Inferior parietal cortex (tissue), 1 donor: ENCODE measurements around the gene CAPN7.

Experiments used
- DNase-seq: peaks from one replicate; pipeline ENCODE4 v3.0.0-alpha.2; 2016; ENCODE audit errors: extremely low spot score

The CAPN7 gene

DNA sequence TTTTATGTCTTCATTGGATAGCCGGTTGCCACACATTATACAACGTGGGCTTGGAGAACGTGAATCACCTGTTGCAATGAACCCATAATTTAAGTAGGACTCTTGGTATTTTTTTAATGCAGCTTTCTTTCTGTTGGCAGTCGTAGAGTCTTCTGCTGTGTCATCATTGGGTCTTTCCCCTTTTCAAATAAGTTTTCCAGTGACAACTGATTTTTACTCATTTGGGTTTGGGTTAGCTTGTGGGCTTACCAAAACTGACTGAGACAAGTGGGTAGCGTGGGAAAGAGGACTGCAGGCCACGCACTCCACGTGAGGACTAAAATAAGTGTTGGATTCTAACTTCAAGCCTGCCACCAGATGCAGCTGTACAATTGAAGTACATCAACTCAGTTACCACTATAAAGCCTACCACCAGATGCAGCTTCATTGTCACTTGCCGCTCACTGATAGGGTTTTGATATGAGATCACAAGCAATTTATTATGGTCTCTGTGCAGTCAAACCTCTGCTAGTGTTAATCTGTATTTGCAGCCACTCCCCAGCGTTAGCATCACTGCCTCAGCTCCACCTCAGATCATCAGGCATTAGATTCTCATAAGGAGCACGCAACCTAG lies 6.4 kb upstream of the CAPN7 start:
- DNase-seq = no peak

DNA sequence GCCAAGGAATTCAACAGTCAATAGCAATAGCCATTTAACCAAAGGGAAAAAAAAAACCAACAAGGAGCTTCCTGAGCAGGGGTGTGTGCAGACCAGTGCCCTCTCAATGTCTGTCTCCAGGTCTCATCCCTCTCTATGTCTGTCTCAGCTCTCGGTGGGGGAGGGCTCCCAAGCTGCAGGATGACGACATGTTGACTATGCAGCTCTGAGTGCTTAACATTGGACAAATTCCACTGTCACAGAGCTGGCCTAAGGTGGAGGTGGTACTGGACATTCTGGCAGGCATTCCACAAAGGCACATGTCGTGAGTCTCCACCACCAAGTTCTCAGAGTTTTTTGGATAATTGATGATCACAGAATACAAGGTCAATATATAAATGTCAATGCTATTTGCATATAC lies 2.0 kb upstream of the CAPN7 start:
- DNase-seq = no peak

- DNase-seq = no peak
Observed at GRCh38 chr3:15205482-15205933, 538 bp upstream of the CAPN7 start.

DNA sequence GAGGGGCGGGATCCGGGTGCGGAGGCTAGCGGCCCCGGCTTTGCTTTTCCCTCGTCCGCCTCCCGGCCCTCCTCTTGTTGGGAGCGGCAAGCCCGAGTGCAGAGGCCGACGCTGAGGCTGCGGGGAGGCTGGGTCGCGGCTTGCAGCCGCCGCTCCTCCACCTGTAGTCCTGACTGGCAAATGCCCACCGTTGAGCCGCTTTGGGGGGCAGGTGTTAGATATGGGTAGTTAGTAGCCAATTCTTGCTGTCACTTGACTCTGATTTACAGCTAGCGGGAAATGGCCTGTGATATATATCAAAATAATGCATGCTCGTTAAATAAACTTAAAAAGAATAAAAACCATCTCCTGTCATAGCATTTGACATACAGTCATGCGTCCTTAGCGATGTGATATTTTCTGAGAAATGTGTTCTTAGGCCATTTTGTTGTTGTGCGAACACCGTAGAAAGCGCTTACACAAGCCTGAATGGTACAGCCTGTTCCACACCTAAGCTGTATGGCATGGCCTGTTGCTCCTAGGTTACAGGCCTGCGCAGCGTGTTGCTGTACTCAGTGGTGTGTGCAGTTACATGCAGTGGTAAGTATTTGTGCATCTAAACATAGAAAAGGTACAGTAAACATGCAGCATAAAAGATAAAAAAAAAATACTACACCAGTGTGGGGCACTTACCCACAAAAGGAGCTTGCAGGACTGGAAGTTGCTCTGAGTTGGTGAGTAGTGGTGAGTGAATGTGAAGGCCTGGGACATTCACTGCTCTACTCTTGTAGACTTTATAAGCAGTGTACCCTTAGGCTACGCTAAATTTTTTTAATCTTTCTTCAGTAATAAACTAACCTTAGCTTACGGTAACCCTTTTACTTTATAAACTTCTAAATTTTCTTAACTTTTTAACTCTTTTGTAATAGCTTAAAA lies 873 bp downstream of the CAPN7 start:
- peak; percentile 34 for DNase-seq

- no peak for DNase-seq
Observed at GRCh38 chr3:15207836-15208504, 1.9 kb downstream of the CAPN7 start.

- no peak for DNase-seq
Observed at GRCh38 chr3:15211937-15212336, 5.9 kb downstream of the CAPN7 start.

DNA sequence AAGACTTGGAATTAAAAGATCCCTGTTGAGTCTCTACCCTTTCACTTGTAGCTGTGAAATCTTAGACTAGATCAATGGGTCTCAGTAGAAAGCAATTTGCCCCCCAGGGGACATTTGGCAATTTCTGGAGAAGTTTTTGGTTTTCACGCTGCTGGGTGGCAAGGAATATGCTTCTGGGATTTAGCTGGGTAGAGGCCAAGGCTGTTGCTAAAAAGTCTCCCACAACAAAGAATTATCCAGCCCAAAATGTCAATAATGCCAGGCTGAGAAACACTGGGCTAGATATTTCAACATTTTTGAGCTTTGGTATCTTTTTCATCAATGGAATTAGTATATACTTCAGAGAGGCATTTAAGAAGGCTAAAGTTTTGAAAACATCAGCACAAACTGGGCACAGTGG lies 8.7 kb downstream of the CAPN7 start:
- no peak for DNase-seq

DNA sequence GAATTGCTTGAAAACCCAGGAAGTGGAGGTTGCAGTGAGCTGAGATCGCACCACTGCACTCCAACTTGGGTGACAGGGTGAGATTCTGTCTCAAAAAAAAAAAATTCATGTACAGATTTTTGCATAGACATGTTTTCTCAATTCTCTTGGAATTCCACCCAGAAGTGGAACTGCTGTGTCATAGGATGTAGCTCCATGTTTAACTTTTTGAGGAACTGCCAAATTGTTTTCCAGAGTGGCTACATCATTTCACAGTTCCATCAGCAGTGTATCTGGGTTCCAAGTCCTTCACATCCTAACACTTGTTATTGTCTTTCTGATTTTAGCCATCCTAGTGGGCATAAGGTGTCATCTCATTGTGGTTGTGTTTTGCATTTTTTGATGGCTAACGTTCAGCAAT lies 9.9 kb downstream of the CAPN7 start:
- no peak for DNase-seq

DNA sequence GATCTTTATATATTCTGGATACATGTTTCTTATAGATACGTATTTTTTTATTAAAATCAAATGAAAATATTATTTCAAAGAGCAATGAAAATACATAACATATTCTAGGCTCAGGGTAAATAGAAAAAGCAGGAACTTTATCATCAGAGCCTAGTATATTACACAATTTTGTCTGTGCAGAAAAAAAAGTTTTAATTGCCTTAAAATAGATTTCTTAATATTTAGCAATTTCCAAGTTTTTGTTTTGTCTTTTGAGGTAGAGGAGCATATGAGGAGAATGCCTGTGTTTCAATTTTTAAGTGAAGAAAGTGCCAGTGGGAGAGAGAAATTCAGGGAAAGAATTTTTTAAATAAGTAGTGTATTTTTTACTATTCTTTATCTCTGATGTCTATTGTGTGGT lies 10.5 kb downstream of the CAPN7 start:
- DNase-seq = no peak

GRCh38 chr3:15217011-15217671 lies 11.1 kb downstream of the CAPN7 start:
- no peak for DNase-seq

DNA sequence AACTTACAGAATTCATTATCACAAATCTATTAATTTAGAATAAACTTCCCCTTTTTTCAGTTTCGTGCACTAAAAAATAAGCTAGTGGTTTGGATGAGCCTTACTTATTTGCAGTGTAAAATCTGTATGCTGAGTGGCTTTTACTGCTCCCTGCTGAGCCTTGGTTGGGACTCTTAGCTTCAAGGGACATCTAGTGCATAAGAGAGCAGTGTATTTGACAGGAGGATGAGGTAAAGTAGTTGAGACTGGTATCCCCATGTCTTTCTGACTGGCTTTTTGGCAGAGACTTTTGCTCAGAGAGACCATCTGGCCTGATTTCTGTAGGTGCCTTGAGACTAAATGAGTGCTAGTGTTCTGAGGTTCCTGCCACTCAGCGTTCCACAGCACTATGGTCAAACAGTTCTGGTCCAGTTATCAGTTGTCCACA lies 11.8 kb downstream of the CAPN7 start:
- DNase-seq = no peak

DNA sequence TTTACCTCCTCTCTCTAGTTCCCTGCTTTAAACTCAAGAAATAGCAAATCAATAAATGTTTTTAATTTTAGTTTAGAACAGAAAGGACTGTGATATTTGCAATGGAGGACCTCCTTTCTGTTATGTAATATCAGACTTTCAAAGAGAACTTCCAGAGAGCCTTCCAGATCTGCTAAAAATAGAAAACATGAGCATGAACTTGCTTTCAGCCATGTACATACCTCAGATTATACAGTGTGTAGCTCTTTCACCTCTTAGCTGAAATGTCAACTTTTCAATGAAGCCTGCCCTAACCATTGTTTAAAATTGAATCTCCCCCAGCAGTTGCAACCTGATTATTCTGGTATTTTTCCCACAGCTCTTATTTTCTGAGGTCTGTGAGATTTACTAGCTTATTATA lies 12.6 kb downstream of the CAPN7 start:
- DNase-seq = no peak

DNA sequence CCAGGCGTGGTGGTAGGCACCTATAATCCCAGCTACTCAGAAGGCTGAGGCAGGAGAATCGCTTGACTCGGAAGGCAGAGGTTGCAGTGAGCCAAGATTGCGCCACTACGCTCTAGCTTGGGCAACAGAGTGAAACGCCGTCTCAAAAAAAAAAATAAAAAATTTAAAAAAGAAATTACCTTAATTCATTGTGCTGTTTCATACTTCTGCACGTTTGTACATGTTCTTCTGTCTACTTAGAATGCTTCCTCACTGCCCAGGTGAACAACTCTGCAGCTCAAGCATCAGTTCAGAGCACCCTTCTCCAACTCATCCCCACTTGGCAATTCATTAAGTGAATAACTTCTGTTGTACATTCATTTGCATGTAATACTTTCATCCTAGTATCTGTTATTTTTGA lies 14.0 kb downstream of the CAPN7 start:
- no peak for DNase-seq

GRCh38 chr3:15220661-15221060 lies 14.6 kb downstream of the CAPN7 start:
- DNase-seq = no peak

DNA sequence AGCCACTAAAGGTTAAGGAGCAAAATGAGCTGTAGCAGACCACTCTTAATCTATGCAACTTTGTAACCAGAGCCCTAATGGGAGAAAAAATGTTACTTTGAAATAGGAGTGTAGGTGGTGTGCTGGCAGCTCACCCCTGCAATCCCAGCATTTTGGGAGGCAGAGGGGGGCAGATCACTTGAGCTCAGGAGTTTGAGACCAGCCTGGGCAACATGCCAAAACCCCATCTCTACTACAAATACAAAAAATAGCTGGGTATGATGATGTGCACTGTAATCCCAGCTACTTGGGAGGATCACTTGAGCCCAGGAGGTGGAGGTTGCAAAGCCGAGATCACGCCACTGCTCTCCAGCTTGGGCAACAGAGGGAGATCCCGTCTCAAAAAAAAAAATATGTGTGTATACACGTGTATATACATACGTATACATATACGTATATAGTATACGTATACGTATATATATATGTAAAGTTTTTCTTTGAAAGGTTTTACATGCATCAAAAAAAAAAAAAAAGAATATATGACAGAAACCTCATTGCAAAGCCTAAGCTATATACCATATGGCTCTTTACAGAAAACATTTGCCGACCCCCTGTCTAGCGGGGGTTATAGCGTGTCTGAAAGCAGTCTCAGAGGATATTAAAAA lies 15.7 kb downstream of the CAPN7 start:
- DNase-seq = no peak

GRCh38 chr3:15223685-15224572 lies 17.9 kb downstream of the CAPN7 start:
- no peak for DNase-seq

DNA sequence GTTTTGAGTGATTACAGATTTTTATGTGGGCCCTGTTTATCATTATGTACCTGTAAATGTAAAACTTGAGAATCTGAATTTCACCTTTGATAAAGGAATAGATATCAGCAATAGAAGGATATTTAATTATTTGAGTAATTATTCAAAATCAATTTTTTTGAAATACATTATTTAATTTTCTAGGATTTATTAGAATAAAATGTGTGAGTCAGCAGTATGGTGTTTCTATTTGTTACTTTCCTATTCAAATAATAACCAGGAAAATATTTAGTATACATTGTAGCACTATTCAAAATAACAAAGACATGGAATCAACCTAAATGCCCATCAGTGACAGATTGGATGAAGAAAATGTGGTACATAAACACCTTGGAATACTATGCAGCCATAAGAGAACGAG lies 22.1 kb downstream of the CAPN7 start:
- DNase-seq = no peak

DNA sequence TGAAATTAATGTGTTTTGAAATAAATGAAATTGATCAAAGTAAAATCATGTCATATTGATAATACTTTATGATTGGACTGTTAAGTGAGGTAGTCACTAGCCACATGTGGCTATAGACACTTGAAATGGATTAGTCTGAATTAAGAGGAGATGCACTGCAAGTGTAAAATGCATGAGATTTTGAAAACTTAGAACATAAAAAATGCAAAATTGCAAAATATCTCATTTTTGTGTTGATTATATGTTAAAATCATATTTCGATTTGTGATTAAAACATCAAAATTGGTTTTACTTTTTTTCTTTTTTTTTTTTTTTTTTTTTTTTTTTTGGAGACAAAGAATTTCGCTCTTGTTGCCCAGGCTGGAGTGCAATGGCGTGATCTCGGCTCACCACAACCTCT lies 23.2 kb downstream of the CAPN7 start:
- no peak for DNase-seq

DNA sequence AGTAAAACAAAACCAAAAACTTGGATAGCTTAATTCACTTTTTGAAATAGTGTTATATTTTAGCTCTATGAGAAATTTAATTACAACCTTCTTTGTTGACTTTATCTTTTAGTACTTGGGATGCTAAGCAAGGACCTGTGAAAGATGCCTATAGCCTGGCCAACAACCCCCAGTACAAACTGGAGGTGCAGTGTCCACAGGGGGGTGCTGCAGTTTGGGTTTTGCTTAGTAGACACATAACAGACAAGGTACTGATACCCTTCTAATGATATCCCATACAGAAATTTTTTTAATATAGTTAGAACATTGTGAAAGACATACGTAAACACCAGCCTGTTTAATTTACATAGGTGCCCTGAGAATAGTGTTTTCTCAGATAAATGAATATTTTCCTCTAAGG lies 35.3 kb downstream of the CAPN7 start:
- DNase-seq = no peak

DNA sequence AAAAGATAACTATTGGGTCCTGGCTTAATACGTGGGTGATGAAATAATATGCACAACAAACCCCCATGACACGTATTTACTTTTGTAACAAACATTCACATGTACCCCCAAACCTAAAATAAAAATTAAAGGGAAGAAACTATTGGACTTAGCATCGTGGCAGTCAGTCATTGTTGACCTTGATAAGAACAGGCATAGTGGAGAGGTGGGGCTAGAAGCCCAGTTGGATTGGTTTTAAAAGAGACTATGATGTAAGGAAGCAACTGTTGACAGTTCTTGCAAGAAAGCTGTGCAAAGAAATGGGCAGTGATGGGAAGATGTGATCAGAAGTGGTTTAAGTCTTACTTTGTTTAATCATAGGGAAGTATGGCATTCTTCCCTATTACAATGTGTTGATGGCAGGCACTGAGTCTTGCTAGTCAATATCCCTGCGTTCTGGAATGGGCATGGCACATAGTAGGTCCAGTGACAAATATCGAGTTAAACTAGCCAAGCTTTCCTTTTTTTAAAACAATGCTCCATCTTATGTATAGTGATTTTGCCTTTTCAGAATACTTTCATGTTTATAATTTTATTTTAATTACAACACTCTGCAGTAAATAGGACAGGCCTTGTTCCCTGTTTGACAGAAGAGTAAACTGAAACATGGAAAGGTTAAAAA lies 37.9 kb downstream of the CAPN7 start:
- DNase-seq = no peak
